GM12801 (cell line): ENCODE measurements around the gene SLC16A6.

Experiments used
- CTCF ChIP-seq: IDR thresholded peaks from one replicate; pipeline ENCODE4 v1.5.1; 2011; ENCODE audit warnings: control low read depth; ENCODE audit not compliant: insufficient read length; ENCODE audit errors: extremely low read depth

The SLC16A6 gene

GRCh38 chr17:68231541-68231940 lies 59.4 kb downstream of the SLC16A6 start:
- no peak for TF ChIP-seq CTCF

GRCh38 chr17:68229619-68230018 lies 61.3 kb downstream of the SLC16A6 start:
- no peak for TF ChIP-seq CTCF

- no peak for TF ChIP-seq CTCF
Measured at GRCh38 chr17:68228817-68229570, 61.9 kb downstream of the SLC16A6 start.

GRCh38 chr17:68222606-68223005 lies 68.3 kb downstream of the SLC16A6 start:
- TF ChIP-seq CTCF, result no peak

- TF ChIP-seq CTCF, result no peak
Measured at GRCh38 chr17:68221786-68222185, 69.1 kb downstream of the SLC16A6 start.
